Activated CD4-positive, alpha-beta T cell treated with anti-CD3 and anti-CD28 coated beads, Interleukin-2, amount 50 U/mL, for 48 hours (primary cell): ENCODE measurements around the gene ZNRF2.
"Not testable (repeated sequence)": the region's sequence is repeated elsewhere in the genome, so short reads cannot be mapped to it uniquely, and the experiment has no call there.

ENCODE experiments used
- DNase-seq, 2 experiments: peaks; one replicate each; pipeline ENCODE4 v3.0.0-alpha.2; 2020

Gene ZNRF2

GRCh38 chr7:30292416-30293038, 8.1 kb downstream of the ZNRF2 start:
- DNase-seq: not testable (repeated sequence)

- not testable (repeated sequence) for DNase-seq
Observed at GRCh38 chr7:30296304-30296703, 11.9 kb downstream of the ZNRF2 start.

GRCh38 chr7:30297499-30297898, 13.1 kb downstream of the ZNRF2 start:
- not testable (repeated sequence) for DNase-seq

- not testable (repeated sequence) for DNase-seq
Observed at GRCh38 chr7:30298409-30298808, 14.0 kb downstream of the ZNRF2 start.

GRCh38 chr7:30301751-30302150, 17.4 kb downstream of the ZNRF2 start:
- no peak for DNase-seq

- no peak for DNase-seq
Observed at GRCh38 chr7:30302656-30303311, 18.4 kb downstream of the ZNRF2 start.

GRCh38 chr7:30303312-30304039, 19.1 kb downstream of the ZNRF2 start:
- DNase-seq: no peak

- no peak for DNase-seq
Observed at GRCh38 chr7:30304177-30304884, 19.9 kb downstream of the ZNRF2 start.

GRCh38 chr7:30306976-30307375, 22.6 kb downstream of the ZNRF2 start:
- no peak for DNase-seq

- DNase-seq: no peak
Observed at GRCh38 chr7:30308389-30308788, 24.0 kb downstream of the ZNRF2 start.

GRCh38 chr7:30309302-30309701, 24.9 kb downstream of the ZNRF2 start:
- DNase-seq: no peak

GRCh38 chr7:30309842-30310435, 25.5 kb downstream of the ZNRF2 start:
- DNase-seq: no peak

- DNase-seq: no peak
Observed at GRCh38 chr7:30310674-30311362, 26.4 kb downstream of the ZNRF2 start.

GRCh38 chr7:30312178-30312577, 27.8 kb downstream of the ZNRF2 start:
- no peak for DNase-seq

GRCh38 chr7:30313348-30313747, 29.0 kb downstream of the ZNRF2 start:
- DNase-seq: no peak

GRCh38 chr7:30313793-30314192, 29.4 kb downstream of the ZNRF2 start:
- DNase-seq: no peak

- no peak for DNase-seq
Observed at GRCh38 chr7:30315589-30315988, 31.2 kb downstream of the ZNRF2 start.

- DNase-seq: no peak
Observed at GRCh38 chr7:30320392-30320791, 36.0 kb downstream of the ZNRF2 start.

- DNase-seq: no peak
Observed at GRCh38 chr7:30321089-30321881, 36.9 kb downstream of the ZNRF2 start.

- DNase-seq: no peak
Observed at GRCh38 chr7:30321882-30322192, 37.4 kb downstream of the ZNRF2 start.

GRCh38 chr7:30322271-30323005, 38.0 kb downstream of the ZNRF2 start:
- DNase-seq: no peak
